HFFc6 (cell line): ENCODE data around the gene SLC5A2. TPM values are rescaled to one million over a fixed set of nuclear protein-coding genes. Genes with fewer than 3 reads are reported as not detected.

Experiments used
- DNase-seq: peaks from one replicate; pipeline ENCODE4 v3.0.0-alpha.2; 2018
- H3K27ac Mint-ChIP-seq: 2 replicates; pipeline ENCODE4 v1.8.0; 2020; ENCODE audit warnings: mild to moderate bottlenecking, mixed read lengths
- H3K27me3 Mint-ChIP-seq: 2 replicates; pipeline ENCODE4 v1.8.0; 2021; ENCODE audit warnings: mild to moderate bottlenecking, moderate library complexity, mixed read lengths; ENCODE audit not compliant: insufficient read depth
- H3K36me3 Mint-ChIP-seq: 2 replicates; pipeline ENCODE4 v1.8.0; 2021; ENCODE audit warnings: low read depth, mixed read lengths
- H3K4me1 Mint-ChIP-seq: 2 replicates; pipeline ENCODE4 v1.8.0; 2020; ENCODE audit warnings: low read depth, mixed read lengths
- H3K4me3 Mint-ChIP-seq: 2 replicates; pipeline ENCODE4 v1.8.0; 2020; ENCODE audit warnings: mild to moderate bottlenecking, moderate library complexity, mixed read lengths
- H3K9me3 Mint-ChIP-seq: 2 replicates; pipeline ENCODE4 v1.8.0; 2020; ENCODE audit warnings: mild to moderate bottlenecking, mixed read lengths
- total RNA-seq, 6 experiments: library from RNA; stranded (reverse); fragmentation: NEBNext Ultra II Directional; extraction: Animal tissue kit (Norgen Biotek cat#: 25700); gene quantifications; 2 replicates in 1 of 6; 3 replicates in 5 of 6; pipeline ENCODE4 v1.2.3, GENCODE V29; 2021
- TF ChIP-seq, protein P1 (sequence below): fragments of 200-600 bp; sonication (generic); IDR thresholded peaks from 2 replicates; pipeline ENCODE4 v1.5.0; 2021; ENCODE audit warnings: antibody characterized with exemption, mild to moderate bottlenecking

SLC5A2 gene
- total RNA-seq, 6 experiments from 2014 or later, result 0.19 to 0.21 TPM; not detected in 4

DNA sequence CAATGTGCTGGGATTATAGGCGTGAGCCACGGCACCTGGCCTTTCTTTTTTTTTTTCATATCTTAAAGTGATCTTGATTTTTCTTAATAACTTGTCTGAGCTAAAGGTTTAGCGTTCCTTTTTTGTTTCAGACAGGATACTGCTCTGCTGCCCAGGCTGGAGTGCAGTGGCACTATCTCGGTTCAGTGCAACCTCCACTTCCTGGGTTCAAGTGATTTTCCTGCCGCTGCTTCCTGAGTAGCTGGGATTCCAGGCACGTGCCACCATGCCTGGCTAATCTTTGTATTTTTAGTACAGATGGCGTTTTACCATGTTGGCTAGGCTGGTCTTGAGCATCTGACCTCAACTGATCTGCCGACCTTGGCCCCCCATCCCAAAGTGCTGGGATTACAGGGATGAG, 21.2 kb downstream of the SLC5A2 start:
- H3K4me3 Mint-ChIP-seq, result no peak overlapping the region
- H3K27ac Mint-ChIP-seq, result no peak overlapping the region
- H3K9me3 Mint-ChIP-seq, result no peaks in the 10 kb centered on the region
- no peak for DNase-seq
- TF ChIP-seq, protein P1, sequence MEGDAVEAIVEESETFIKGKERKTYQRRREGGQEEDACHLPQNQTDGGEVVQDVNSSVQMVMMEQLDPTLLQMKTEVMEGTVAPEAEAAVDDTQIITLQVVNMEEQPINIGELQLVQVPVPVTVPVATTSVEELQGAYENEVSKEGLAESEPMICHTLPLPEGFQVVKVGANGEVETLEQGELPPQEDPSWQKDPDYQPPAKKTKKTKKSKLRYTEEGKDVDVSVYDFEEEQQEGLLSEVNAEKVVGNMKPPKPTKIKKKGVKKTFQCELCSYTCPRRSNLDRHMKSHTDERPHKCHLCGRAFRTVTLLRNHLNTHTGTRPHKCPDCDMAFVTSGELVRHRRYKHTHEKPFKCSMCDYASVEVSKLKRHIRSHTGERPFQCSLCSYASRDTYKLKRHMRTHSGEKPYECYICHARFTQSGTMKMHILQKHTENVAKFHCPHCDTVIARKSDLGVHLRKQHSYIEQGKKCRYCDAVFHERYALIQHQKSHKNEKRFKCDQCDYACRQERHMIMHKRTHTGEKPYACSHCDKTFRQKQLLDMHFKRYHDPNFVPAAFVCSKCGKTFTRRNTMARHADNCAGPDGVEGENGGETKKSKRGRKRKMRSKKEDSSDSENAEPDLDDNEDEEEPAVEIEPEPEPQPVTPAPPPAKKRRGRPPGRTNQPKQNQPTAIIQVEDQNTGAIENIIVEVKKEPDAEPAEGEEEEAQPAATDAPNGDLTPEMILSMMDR, result no peak
- peaks cover 30% of the 10 kb centered on the region for H3K4me1 Mint-ChIP-seq
- peaks cover 3% of the 10 kb centered on the region for H3K27me3 Mint-ChIP-seq
- peaks cover 13% of the 10 kb centered on the region for H3K36me3 Mint-ChIP-seq

DNA sequence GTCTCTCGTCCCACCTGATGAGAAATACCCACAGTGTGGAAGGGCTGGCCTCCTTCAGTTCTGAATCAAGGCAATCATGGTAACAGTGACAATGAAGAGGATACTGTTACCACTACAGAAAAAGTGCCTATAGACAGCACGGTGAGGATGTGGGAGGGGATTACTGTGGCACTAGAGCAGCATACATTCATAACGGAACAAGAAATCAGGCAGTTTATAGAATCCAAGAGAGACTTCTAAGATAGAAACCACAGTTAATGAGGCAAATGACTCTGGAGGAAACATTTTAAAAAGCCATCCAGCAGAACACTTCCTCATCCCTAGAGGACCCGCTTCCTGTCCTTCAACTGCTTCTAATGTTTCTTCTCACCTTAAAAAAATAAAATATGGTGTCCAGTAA, 22.6 kb downstream of the SLC5A2 start:
- TF ChIP-seq, protein P1, result no peak
- Mint-ChIP-seq H3K27ac (no peak overlapping the region), H3K9me3 (no peaks in the 10 kb centered on the region), H3K27me3 (peaks cover 4% of the 10 kb centered on the region), H3K36me3 (peaks cover 13% of the 10 kb centered on the region), H3K4me1 (peaks cover 34% of the 10 kb centered on the region), H3K4me3 (no peak overlapping the region)
- no peak for DNase-seq

DNA sequence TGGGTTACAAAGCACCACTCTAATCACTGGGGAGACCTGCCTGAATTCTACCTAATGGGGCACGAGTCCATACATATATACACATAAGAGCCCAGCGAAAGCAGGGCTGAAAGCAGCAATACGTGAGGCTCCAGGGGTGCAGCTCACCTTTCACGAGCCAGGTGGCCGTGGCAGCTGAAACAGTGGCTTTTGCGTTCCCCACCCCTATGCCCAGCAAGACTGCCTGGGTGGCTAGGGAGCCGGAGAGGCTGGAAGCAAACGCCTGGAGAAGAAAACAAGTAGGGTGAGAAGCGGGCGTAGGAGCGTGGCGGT, 24.6 kb downstream of the SLC5A2 start:
- Mint-ChIP-seq H3K27me3 (peaks cover 4% of the 10 kb centered on the region), H3K4me1 (peaks cover 28% of the 10 kb centered on the region), H3K27ac (peak overlapping the region; percentile 100), H3K9me3 (peaks cover 6% of the 10 kb centered on the region), H3K4me3 (peak overlapping the region; percentile 98), H3K36me3 (peaks cover 13% of the 10 kb centered on the region)
- DNase-seq, result no peak
- TF ChIP-seq, protein P1, result no peak

DNA sequence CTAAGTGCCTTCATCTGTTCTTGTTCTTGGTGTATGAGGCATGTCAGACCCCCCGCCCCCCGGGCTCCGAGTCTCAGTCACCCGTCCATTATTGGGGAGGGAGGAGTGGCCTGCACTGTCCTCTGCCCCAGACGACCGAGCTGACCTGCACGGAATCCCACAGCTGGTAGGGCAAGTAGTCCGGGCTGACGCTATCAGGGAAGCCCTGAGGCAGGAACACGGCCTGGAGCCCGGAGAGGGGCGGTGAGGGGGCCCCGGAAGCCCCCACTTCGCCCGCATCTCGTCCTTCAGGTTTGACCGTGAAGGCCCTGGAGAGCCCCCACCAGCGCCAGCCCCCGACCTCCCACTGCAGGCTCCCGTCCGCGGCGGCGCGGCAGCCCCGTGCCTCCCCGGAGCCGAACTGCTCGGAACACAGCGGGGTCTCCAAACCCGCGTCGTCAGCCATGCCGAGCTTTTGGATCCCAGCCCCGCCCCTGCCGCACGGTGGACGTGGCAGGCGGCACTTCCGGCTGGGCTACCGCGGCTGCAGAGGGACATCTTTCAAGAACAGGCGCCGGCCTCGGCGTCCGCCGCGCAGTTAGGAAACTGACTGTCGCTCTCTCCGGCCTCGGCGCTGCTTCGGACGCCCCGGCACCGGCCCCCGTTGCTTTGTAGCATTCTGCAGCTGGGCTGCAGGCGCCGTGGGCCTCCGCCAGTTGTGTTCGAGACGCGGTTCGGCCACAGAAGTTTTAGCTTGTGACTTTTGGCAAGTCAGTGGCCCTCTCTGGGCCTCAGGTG, 25.2 kb downstream of the SLC5A2 start, which contains the start of gene RUSF1:
TSS of gene RUSF1 (minus strand) at position 463 of the 777 bp plus-strand sequence. CDS start at position 445, 18 bp downstream.
- peak; percentile 79 for DNase-seq
- TF ChIP-seq, protein P1, result 0 out of 2 replicates have a peak, but pooled peaks have one; percentile 14
- H3K27ac Mint-ChIP-seq, result peak within 1 kb of the TSS; percentile 100
- H3K4me3 Mint-ChIP-seq, result peak within 1 kb of the TSS; percentile 98
- H3K27me3 Mint-ChIP-seq, result peaks cover 4% of the 10 kb centered on the region
- peaks cover 13% of the 10 kb centered on the region for H3K36me3 Mint-ChIP-seq
- peaks cover 11% of the 10 kb centered on the region for H3K9me3 Mint-ChIP-seq
- H3K4me1 Mint-ChIP-seq, result peaks cover 28% of the 10 kb centered on the region

DNA sequence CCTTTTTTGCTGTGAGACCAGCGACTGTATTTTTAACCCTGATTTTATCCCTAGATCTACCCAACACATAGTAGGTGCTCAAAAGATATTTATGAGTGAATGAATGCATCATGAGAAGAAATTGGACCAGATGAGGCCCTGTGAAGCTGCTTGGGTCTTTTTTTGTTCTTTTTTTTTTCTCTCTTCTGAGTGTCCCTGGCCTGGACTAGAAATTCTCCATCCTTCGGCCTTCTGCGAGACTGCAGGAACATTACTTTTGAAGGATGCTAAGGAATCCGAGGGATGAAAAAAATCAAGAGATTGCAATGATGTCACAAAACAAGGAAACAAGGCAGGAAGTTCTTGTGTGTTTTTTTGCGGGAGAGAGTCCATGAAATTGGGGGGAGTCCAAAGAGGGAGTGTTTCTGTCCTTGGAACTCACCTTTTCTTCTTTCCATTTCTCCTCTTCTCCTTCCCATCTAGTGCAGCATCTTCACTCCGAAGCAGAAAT, 25.8 kb downstream of the SLC5A2 start:
- peaks cover 13% of the 10 kb centered on the region for H3K36me3 Mint-ChIP-seq
- H3K27ac Mint-ChIP-seq, result peak overlapping the region; percentile 100
- H3K4me3 Mint-ChIP-seq, result peak overlapping the region; percentile 98
- peak; percentile 33 for DNase-seq
- peaks cover 11% of the 10 kb centered on the region for H3K9me3 Mint-ChIP-seq
- H3K4me1 Mint-ChIP-seq, result peaks cover 31% of the 10 kb centered on the region
- peaks cover 4% of the 10 kb centered on the region for H3K27me3 Mint-ChIP-seq
- TF ChIP-seq, protein P1, result no peak
